Neural crest cell (in vitro differentiated cells): Measurements from ENCODE around the gene KIF3B. TPM values are rescaled to one million over a fixed set of nuclear protein-coding genes. Genes with fewer than 3 reads are reported as not detected.

Source experiments
- DNase-seq: peaks from one replicate; pipeline ENCODE4 v3.0.0; 2021; ENCODE audit warnings: low read depth, mixed read lengths, low spot score
- H3K27ac Mint-ChIP-seq: one replicate; pipeline ENCODE4 v1.8.0; 2021; ENCODE audit warnings: mild to moderate bottlenecking, mixed read lengths; ENCODE audit not compliant: unreplicated experiment
- H3K27me3 Mint-ChIP-seq: 2 replicates; pipeline ENCODE4 v1.8.0; 2021; ENCODE audit warnings: low read depth, mild to moderate bottlenecking, mixed read lengths
- H3K36me3 Mint-ChIP-seq: 2 replicates; pipeline ENCODE4 v1.8.0; 2021; ENCODE audit warnings: low read depth, mild to moderate bottlenecking, mixed read lengths
- H3K4me1 Mint-ChIP-seq: 2 replicates; pipeline ENCODE4 v1.8.0; 2021; ENCODE audit warnings: mixed read lengths
- H3K4me3 Mint-ChIP-seq: one replicate; pipeline ENCODE4 v1.8.0; 2021; ENCODE audit warnings: mild to moderate bottlenecking, mixed read lengths
- H3K9me3 Mint-ChIP-seq: 2 replicates; pipeline ENCODE4 v1.8.0; 2021; ENCODE audit warnings: mixed read lengths
- total RNA-seq: library from RNA; stranded (reverse); gene quantifications from 2 replicates; pipeline ENCODE4 v1.2.1, GENCODE V29; 2021
- TF ChIP-seq, protein P1 (sequence below): fragments of 200-600 bp; sonication (generic); conservative IDR thresholded peaks from 2 replicates; pipeline ENCODE4 v1.5.0; 2021; ENCODE audit warnings: antibody characterized with exemption, mild to moderate bottlenecking

Gene KIF3B
- total RNA-seq, 1 donor from 2014 or later = 45.5 TPM

DNA sequence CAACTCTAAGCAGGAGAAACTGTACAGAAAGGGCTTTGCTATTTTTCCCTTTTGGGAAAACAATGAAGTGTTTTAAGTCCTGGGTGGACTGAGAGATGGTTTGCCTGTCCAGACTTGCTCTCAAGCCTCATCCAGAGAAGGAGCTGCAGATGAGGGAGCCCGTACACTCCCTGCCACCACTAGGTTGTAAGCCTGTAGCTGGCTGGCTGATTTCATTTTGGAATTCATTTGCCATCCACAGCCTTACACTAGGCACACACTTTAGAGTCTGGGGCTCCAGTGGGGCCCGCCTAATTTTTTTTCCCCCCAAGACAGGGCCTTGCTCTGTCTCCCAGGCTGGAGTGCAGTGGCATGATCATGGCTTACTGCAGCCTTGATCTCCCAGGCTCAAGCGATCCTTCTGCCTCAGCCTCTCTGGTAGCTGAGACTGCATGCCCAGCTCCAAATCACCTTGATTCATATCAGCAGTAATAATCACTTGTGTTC, 41.4 kb upstream of the KIF3B start:
- H3K27ac Mint-ChIP-seq = no peak overlapping the region
- H3K4me3 Mint-ChIP-seq = no peak overlapping the region
- H3K9me3 Mint-ChIP-seq = no peaks in the 10 kb centered on the region
- TF ChIP-seq, protein P1, sequence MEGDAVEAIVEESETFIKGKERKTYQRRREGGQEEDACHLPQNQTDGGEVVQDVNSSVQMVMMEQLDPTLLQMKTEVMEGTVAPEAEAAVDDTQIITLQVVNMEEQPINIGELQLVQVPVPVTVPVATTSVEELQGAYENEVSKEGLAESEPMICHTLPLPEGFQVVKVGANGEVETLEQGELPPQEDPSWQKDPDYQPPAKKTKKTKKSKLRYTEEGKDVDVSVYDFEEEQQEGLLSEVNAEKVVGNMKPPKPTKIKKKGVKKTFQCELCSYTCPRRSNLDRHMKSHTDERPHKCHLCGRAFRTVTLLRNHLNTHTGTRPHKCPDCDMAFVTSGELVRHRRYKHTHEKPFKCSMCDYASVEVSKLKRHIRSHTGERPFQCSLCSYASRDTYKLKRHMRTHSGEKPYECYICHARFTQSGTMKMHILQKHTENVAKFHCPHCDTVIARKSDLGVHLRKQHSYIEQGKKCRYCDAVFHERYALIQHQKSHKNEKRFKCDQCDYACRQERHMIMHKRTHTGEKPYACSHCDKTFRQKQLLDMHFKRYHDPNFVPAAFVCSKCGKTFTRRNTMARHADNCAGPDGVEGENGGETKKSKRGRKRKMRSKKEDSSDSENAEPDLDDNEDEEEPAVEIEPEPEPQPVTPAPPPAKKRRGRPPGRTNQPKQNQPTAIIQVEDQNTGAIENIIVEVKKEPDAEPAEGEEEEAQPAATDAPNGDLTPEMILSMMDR = no peak
- no peaks in the 10 kb centered on the region for H3K27me3 Mint-ChIP-seq
- H3K36me3 Mint-ChIP-seq = peaks cover 22% of the 10 kb centered on the region
- H3K4me1 Mint-ChIP-seq = peaks cover 7% of the 10 kb centered on the region
- no peak for DNase-seq

DNA sequence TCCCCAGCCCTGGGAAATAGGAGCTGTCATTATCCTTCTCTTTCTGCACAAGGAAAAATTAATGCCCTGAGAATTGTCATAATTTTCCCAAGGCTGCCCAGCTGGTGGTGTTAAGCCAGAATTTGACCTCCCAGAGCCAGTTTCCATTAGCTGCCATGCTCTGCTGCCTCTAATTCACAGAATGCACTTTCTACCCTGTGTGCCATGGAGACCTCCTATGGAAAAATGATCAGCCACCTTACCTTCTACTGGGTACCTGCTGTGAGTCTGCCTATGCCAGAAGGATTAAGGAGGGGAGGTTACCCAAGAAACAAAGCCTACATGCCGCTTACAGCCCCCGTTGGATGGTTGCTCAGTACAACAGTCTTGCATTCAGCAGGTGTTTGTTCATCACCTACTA, 40.6 kb upstream of the KIF3B start:
- H3K27me3 Mint-ChIP-seq = no peaks in the 10 kb centered on the region
- DNase-seq = no peak
- H3K4me3 Mint-ChIP-seq = no peak overlapping the region
- TF ChIP-seq, protein P1 = no peak
- H3K36me3 Mint-ChIP-seq = peaks cover 14% of the 10 kb centered on the region
- peaks cover 7% of the 10 kb centered on the region for H3K4me1 Mint-ChIP-seq
- no peaks in the 10 kb centered on the region for H3K9me3 Mint-ChIP-seq
- H3K27ac Mint-ChIP-seq = no peak overlapping the region

DNA sequence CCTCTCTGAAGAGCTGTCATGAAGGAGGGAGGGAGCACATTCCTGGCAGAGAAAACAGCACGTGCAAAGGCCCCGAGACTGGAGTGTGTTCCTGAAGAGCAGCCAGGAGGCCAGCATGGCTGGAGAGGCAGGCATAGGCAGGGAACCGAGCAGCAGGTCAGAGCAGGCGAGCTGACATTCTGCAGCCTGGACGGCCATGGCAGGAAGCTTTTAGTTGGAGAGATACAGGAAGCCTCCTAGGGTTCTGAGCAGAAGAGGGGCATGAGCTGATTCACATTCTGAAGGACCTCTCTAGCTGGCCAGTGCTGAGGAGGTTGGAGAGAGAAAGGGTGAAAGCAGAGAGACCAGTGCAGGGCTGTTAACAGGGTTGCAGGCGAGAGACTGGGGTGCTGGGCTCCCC, 40.0 kb upstream of the KIF3B start:
- peaks cover 14% of the 10 kb centered on the region for H3K36me3 Mint-ChIP-seq
- H3K27ac Mint-ChIP-seq = no peak overlapping the region
- peaks cover 7% of the 10 kb centered on the region for H3K4me1 Mint-ChIP-seq
- H3K4me3 Mint-ChIP-seq = no peak overlapping the region
- DNase-seq = no peak
- H3K9me3 Mint-ChIP-seq = no peaks in the 10 kb centered on the region
- no peaks in the 10 kb centered on the region for H3K27me3 Mint-ChIP-seq
- TF ChIP-seq, protein P1 = no peak

DNA sequence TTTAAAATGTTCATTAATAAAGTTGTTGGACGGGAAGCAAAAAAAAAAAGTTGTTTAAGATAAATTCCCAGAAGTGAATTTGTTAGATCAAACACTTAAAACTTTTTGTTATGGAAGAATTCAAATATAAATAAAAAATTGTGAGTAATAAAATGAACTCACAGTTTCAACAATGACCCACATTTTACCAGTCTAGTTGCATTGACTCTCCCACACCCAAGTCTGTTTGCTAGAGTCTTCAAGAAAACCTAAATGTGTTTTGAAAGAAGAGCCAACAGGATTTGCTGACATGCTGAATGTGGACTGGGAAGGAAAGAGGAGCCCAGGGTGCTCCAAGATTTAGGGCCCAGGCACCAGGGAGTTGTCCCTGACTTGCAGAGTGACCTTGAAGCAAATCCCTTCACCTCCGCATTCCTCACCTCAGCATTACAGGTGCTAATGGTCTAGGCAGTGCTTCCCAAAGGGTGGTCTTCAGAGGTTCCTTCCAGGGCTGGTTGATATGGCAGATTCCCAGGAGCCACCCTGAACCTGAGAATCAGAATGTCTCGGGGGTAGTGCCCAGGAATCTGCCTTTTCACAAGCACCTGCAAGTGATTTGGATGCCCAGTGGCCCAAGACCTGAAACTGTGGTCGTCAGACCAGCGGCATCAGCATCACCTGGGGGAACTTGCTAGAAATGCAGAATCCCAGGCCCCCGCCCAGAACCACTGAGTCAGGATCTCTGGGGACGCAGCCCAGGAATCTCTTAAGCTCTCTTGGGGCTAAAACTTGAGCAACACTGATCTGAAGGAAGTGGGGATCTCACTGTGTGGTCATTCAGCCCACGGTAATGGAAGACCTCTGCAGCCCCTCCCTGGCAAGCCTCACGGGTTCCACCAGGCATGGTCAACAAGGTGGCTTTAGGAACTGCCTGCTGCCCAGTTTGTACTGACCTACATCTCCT, 38.7 kb upstream of the KIF3B start:
- peaks cover 8% of the 10 kb centered on the region for H3K36me3 Mint-ChIP-seq
- no peaks in the 10 kb centered on the region for H3K9me3 Mint-ChIP-seq
- no peak for DNase-seq
- H3K4me3 Mint-ChIP-seq = no peak overlapping the region
- H3K27ac Mint-ChIP-seq = no peak overlapping the region
- peaks cover 7% of the 10 kb centered on the region for H3K4me1 Mint-ChIP-seq
- TF ChIP-seq, protein P1 = no peak
- no peaks in the 10 kb centered on the region for H3K27me3 Mint-ChIP-seq

DNA sequence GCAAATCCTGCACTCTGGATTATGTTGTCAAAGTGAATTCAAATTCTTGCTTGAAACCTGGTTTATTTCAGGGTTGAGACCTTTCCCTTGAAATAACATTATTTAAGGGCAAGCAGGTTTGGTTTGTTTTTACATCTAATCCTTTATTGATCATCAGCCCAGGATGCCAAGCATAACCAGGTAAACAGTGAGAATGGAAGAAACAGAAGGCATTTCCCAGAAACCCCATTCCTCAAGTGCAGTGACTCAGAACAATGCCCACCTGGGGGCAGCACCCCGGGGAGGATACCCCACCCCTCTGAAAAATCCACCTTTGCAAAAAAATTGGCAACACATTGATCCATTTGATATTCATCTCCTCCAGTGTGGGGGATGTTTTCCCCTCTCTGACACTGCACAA, 37.2 kb upstream of the KIF3B start:
- no peaks in the 10 kb centered on the region for H3K9me3 Mint-ChIP-seq
- peaks cover 6% of the 10 kb centered on the region for H3K36me3 Mint-ChIP-seq
- peaks cover 7% of the 10 kb centered on the region for H3K4me1 Mint-ChIP-seq
- no peak for DNase-seq
- H3K27ac Mint-ChIP-seq = no peak overlapping the region
- H3K27me3 Mint-ChIP-seq = no peaks in the 10 kb centered on the region
- no peak overlapping the region for H3K4me3 Mint-ChIP-seq
- TF ChIP-seq, protein P1 = no peak
